Endothelial cell (in vitro differentiated cells): Measurements from ENCODE around the gene TSPAN2. TPM values are rescaled to one million over a fixed set of nuclear protein-coding genes. Genes with fewer than 3 reads are reported as not detected.

Source experiments
- DNase-seq: peaks from one replicate; pipeline ENCODE4 v3.0.0; 2021; ENCODE audit warnings: low spot score
- H3K27ac Mint-ChIP-seq: one replicate; pipeline ENCODE4 v1.8.0; 2021; ENCODE audit warnings: mixed read lengths, inconsistent platforms; ENCODE audit not compliant: unreplicated experiment
- H3K27me3 Mint-ChIP-seq: one replicate; pipeline ENCODE4 v1.8.0; 2021; ENCODE audit warnings: mild to moderate bottlenecking, moderate library complexity, mixed read lengths, inconsistent platforms; ENCODE audit not compliant: unreplicated experiment
- H3K36me3 Mint-ChIP-seq: one replicate; pipeline ENCODE4 v1.8.0; 2021; ENCODE audit warnings: mild to moderate bottlenecking, low read depth, mixed read lengths, inconsistent platforms; ENCODE audit not compliant: unreplicated experiment
- H3K4me1 Mint-ChIP-seq: one replicate; pipeline ENCODE4 v1.8.0; 2021; ENCODE audit warnings: mild to moderate bottlenecking, mixed read lengths, inconsistent platforms; ENCODE audit not compliant: unreplicated experiment
- H3K4me3 Mint-ChIP-seq: one replicate; pipeline ENCODE4 v1.8.0; 2021; ENCODE audit warnings: mild to moderate bottlenecking, mixed read lengths, inconsistent platforms; ENCODE audit not compliant: unreplicated experiment
- H3K9me3 Mint-ChIP-seq: one replicate; pipeline ENCODE4 v1.8.0; 2021; ENCODE audit warnings: mixed read lengths, inconsistent platforms; ENCODE audit not compliant: unreplicated experiment
- total RNA-seq: library from RNA; stranded (reverse); fragmentation: NEBNext Ultra II Directional; extraction: Animal tissue kit (Norgen Biotek cat#: 25700); gene quantifications from one replicate; pipeline ENCODE4 v1.2.1, GENCODE V29; 2021; ENCODE audit not compliant: unreplicated experiment
- TF ChIP-seq, protein P1 (sequence below): fragments of 200-600 bp; sonication (generic); IDR thresholded peaks from one replicate; pipeline ENCODE4 v1.5.0; 2021; ENCODE audit warnings: antibody characterized with exemption; ENCODE audit not compliant: unreplicated experiment

TSPAN2 gene
- total RNA-seq, 1 donor from 2014 or later: 57.9 TPM

DNA sequence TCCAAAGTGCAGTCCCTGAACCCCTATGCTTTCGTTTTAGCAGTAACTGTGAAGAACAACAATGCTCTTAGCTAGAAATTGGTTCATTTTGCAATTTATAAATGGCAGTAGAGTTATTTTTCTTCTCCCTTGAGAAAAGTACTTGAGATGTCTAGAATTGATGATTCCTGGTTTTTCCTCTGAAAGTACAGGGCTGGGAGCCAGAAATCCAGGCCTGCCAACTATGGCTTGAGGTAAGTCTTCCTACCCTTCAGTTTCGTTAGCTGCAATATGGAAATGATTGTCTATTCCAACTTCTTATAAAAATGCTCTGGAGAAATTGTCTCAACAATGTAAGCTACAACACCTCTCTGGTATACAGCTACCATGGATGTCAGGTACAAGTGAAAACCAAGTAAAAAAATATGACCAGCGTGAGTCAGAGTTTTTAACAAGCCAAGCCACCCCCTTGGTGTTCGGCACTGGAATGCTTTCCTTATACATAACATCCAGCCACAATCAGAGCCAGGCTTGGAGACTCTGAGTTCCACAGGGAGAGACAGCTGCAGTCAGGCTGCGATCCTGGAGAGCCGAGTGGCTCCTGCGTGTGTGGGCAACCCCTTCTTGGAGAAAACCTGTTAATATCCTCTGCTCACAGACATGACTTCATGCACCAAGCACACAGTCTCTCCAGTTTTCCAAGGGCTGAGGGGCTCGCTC is 22.0 kb downstream of the TSPAN2 start:
- TF ChIP-seq, protein P1, sequence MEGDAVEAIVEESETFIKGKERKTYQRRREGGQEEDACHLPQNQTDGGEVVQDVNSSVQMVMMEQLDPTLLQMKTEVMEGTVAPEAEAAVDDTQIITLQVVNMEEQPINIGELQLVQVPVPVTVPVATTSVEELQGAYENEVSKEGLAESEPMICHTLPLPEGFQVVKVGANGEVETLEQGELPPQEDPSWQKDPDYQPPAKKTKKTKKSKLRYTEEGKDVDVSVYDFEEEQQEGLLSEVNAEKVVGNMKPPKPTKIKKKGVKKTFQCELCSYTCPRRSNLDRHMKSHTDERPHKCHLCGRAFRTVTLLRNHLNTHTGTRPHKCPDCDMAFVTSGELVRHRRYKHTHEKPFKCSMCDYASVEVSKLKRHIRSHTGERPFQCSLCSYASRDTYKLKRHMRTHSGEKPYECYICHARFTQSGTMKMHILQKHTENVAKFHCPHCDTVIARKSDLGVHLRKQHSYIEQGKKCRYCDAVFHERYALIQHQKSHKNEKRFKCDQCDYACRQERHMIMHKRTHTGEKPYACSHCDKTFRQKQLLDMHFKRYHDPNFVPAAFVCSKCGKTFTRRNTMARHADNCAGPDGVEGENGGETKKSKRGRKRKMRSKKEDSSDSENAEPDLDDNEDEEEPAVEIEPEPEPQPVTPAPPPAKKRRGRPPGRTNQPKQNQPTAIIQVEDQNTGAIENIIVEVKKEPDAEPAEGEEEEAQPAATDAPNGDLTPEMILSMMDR: no peak
- H3K27me3 Mint-ChIP-seq: no peaks in the 10 kb centered on the region
- peaks cover 6% of the 10 kb centered on the region for H3K4me1 Mint-ChIP-seq
- no peak overlapping the region for H3K4me3 Mint-ChIP-seq
- no peak for DNase-seq
- peaks cover 6% of the 10 kb centered on the region for H3K36me3 Mint-ChIP-seq
- H3K27ac Mint-ChIP-seq: no peak overlapping the region
- no peaks in the 10 kb centered on the region for H3K9me3 Mint-ChIP-seq

DNA sequence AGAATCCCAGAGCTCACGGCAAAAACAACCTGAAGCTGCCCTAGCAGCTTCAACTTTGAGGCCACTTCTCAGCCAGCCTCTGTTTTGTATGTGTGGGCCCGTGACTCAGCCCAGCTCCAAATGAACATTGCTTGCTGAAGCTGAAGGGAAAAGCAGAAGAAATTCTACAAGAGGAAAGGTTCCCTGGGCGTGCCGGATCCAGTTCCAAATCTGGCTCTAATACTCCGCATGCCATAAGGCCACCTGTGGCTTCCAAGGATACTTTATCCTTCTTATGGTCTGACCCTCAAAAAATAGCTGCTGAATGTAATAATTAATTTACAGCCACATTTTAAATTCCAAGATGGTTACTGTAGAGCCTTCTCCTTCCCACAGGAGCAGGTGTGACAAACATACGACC is 24.3 kb downstream of the TSPAN2 start:
- Mint-ChIP-seq H3K36me3 (peaks cover 6% of the 10 kb centered on the region), H3K4me1 (no peaks in the 10 kb centered on the region), H3K9me3 (no peaks in the 10 kb centered on the region), H3K4me3 (no peak overlapping the region), H3K27ac (no peak overlapping the region), H3K27me3 (no peaks in the 10 kb centered on the region)
- DNase-seq: no peak
- TF ChIP-seq, protein P1: no peak

DNA sequence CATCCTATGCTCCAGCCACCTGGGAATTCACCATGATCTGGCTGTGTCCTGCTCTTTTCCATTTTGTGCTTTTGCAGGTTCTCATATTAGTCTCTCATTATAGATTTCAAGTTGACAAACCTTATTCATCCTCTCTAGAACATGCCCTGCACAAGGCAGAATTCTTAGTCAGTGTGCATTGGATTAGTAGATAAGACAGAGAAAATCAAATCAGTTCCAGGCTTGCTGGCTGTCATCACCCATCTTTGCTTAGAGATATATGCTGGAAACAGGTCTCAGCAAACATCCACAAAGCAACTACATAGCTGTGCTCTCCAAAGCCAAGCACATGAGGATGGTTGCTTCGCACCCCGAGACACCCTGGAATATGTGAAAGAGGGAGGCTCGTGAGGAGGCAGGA is 24.8 kb downstream of the TSPAN2 start:
- Mint-ChIP-seq H3K27ac (no peak overlapping the region), H3K4me3 (no peak overlapping the region), H3K9me3 (no peaks in the 10 kb centered on the region), H3K36me3 (peaks cover 6% of the 10 kb centered on the region), H3K27me3 (no peaks in the 10 kb centered on the region), H3K4me1 (no peaks in the 10 kb centered on the region)
- TF ChIP-seq, protein P1: no peak
- DNase-seq: no peak

DNA sequence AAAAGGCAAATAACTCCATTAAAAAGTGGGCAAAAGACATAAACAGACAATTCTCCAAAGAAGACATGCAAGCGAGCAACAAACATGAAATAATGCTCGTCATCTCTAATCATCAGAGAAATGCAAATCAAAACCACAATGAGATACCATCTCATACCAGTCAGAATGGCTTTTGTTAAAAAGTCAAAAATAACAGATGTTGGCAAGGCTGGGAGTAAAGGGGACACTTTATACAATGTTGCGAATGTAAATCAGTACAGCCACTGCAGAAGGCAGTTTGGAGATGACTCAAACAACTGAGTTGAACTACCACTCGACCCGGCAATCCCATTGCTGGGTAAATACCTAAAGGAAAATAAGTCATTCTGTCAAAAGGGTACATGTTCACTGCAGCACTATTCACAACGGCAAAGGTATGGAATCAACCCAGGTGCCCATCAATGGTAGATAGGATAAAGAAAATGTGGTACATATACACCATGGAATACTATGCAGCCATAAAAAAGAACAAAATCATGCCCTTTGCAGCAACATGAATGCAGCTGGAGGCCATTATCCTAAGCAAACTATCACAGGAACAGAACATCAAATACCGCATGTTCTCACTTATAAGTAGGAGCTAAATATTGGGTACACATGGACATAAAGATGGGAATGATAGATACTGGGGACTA is 25.9 kb downstream of the TSPAN2 start:
- H3K4me1 Mint-ChIP-seq: no peaks in the 10 kb centered on the region
- no peak overlapping the region for H3K4me3 Mint-ChIP-seq
- no peaks in the 10 kb centered on the region for H3K9me3 Mint-ChIP-seq
- TF ChIP-seq, protein P1: no peak
- DNase-seq: no peak
- peaks cover 10% of the 10 kb centered on the region for H3K36me3 Mint-ChIP-seq
- H3K27ac Mint-ChIP-seq: no peak overlapping the region
- no peaks in the 10 kb centered on the region for H3K27me3 Mint-ChIP-seq

DNA sequence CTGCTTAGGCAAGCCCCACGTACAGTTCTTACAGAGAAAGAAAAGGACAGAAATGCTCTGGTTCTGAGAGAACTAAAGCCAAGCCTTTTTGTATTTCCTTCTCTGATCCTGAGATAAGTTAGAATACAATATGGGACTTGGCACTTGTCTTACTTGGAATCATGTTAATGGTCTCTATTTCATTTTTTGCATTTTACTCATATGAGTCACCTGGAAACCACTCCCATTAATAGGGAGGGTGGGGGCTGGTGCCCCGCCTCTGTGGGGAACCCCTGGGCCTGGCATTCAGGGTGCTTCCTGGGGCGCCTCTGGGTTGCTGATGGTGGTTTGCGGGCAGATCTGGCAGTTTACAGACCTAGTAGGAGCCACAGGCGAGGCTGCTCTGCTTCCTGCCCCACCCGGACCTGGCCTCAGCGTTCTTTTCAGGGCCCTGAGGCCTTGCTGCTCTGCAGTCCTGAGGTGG is 26.7 kb downstream of the TSPAN2 start:
- no peaks in the 10 kb centered on the region for H3K4me1 Mint-ChIP-seq
- H3K27ac Mint-ChIP-seq: no peak overlapping the region
- TF ChIP-seq, protein P1: no peak
- no peak for DNase-seq
- no peaks in the 10 kb centered on the region for H3K27me3 Mint-ChIP-seq
- H3K9me3 Mint-ChIP-seq: no peaks in the 10 kb centered on the region
- H3K4me3 Mint-ChIP-seq: no peak overlapping the region
- H3K36me3 Mint-ChIP-seq: peaks cover 14% of the 10 kb centered on the region
